Right lung (tissue), 10 donors: Measurements from ENCODE around the gene MYOCOS. TPM values are rescaled to one million over a fixed set of nuclear protein-coding genes. Genes with fewer than 3 reads are reported as not detected.
"Not testable (repeated sequence)": the region's sequence is repeated elsewhere in the genome, so short reads cannot be mapped to it uniquely, and the experiment has no call there.

Experiments used
- DNase-seq, 2 donors: peaks; one replicate each; pipeline ENCODE4 v3.0.0-alpha.2; 2013
- long read RNA-seq, 8 donors: transcript quantifications; one replicate each; lab custom pipeline, GENCODE V29; 2026
- polyA plus RNA-seq, 5 donors: library from polyadenylated mRNA; unstranded; fragments of 120-200 nt; gene quantifications; one replicate each; pipeline versions ENCODE4 v1.2.1 to v1.2.3, GENCODE V29; 2013; ENCODE audit warnings: inconsistent platforms in 1 of 5, low replicate concordance in 1 of 5; ENCODE audit not compliant: insufficient read length in 5 of 5, insufficient read depth in 1 of 5

The MYOCOS gene, protein sequence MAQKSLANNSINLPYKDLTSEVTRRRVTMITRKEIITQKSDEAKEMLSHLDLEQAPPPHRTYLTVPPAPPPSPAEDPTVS
- under 1 TPM; 0.10 to 0.27 (median 0.15) TPM for polyA plus RNA-seq
- long read RNA-seq, donor 1 = 0 reads
- long read RNA-seq, donor 2 = 0 reads
- long read RNA-seq, donor 3, partial matches to known transcripts = 0 of 9 reads
- long read RNA-seq, donor 3, other reads (novel, unspliced or antisense) = 9 of 9 reads
- long read RNA-seq, donor 4 = 0 reads
- long read RNA-seq, donor 5 = 0 reads
- long read RNA-seq, donor 6 = 0 reads
- long read RNA-seq, donor 7 = 0 reads
- long read RNA-seq, donor 8 = 0 reads

DNA sequence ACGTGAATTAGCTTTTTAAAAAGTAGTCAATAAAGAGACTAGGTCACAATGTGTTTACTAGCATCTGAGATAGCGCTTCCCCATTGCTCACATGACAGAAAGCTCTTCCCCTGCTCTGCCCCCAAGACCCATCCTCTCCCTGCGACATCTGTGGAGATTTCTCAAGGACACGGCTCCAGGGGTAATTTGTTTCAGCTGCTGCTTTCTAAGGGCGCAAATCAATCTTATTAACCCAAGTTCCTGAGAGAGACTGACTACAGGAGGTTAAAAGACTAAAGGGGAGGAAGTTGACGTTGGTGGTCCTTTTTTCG, at the start of gene MYOCOS:
TSS of gene MYOCOS (plus strand) at position 92 of the 311 bp plus-strand sequence. CDS start 1,641 bp downstream, outside the sequence.
- no peak for DNase-seq

DNA sequence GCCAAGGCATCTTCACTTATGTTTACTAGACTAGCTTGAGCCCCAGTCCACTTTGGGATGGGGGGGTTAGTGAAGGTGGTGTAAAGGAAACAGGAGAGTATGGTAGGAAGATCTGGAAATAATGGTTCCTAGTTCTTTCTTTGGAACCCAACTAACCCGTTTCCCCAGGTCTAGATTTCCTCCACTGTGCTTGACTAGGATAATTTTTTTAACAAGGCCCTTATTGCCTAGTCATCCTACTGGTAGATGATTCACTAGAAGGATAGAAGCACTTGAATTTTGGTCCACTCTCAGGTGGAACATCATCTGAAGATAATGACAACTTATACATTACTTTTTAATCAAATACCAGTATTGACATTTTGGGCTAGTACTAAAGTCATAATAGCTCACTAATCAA, 45.9 kb upstream of the MYOCOS start:
- DNase-seq = no peak

DNA sequence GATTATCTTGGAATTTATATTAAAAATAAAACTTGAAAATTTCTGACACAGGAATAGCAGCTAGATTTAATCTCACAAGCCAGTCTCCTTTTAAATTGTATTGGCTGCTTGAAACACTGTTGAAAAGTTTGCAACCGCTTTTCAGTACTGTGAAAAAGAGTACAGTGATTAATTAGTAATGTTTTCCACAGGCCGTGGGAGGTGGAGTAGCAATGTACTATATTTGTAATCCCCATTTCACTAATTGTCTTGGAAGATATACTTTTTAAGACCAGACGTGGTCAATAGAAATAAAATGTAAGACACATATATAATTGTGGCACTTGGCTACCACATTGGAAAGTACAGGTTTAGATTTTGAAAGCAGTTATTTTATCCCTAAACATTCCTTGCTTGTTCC, 40.8 kb upstream of the MYOCOS start:
- DNase-seq = no peak

DNA sequence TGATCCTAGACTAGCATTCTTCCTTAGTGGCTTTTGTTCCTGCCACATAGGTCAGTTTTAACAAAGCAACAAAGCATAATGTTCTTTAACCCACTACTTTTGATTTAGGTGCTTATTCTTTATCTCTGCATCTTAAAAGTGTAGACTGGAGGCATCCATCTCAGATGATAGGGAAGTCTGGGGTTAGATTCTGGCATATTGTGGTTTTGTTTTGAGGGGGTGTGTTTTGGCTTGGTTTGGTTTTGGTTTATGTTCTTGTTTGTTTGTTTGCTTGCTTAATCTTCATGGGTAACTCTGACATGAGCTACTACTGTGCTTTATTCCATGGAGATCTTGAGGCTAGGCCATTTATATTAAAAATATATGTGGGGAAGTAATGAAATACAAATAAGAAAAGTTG, 40.3 kb upstream of the MYOCOS start:
- DNase-seq = no peak

DNA sequence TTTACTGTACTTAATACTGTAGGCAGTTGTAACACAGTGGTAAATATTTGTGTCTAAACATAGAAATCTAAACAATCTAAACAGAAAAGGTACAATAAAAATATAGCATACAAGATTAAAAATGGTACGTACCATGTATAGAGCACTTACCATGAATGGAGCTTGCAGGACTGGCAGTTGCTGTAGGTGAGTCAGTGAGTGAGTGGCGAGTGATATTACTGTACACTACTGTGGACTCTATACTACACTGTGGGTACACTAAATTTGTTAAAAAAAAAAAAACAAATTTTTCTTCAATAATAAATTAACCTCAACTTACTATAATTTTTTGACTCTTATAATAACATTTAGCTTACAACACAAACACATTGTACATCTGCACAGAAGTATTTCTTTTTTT, 39.5 kb upstream of the MYOCOS start:
- no peak for DNase-seq

DNA sequence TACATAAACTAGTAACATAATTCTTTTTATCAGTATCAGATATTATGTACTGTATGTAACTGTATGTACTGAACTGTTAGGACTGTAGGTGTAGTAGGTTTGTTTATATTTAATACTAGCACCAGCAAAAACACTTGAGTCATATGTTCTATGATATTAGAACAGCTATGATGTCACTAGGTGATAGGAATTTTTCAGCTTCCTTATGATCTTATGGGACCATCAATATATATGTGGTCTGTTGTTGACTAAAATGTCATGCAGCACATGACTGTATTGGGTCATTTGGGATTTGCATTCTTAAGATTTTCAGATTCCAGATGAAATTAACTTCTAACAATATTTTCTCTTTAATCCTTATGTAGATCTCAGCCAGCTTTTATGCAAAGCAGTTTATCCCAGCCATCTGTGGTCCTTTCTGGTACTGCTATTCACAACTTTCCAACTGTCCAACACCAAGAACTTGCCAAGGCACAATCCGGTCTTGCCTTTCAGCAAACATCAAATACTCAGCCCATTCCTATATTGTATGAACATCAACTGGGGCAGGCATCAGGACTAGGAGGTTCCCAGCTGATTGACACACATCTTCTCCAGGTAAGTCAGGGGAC, 38.3 kb upstream of the MYOCOS start:
- no peak for DNase-seq

DNA sequence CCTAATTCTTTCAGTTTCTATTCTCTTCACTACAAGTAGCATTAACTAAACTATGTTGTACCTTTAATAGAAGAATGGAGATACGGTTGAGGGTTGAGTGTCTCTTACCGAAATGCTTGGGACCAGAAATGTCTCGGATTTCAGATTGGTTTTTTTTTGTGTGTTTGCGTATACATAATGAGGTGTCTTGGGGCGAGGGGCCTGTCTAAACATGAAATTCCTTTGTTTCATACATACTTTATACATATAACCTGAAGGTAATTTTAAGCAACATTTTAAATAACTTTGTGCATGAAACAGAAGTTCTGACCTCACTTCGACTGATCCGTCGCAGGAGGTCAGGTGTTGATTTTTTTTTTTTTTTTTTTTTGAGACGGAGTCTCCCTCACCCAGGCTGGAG, 36.3 kb upstream of the MYOCOS start:
- DNase-seq = no peak

DNA sequence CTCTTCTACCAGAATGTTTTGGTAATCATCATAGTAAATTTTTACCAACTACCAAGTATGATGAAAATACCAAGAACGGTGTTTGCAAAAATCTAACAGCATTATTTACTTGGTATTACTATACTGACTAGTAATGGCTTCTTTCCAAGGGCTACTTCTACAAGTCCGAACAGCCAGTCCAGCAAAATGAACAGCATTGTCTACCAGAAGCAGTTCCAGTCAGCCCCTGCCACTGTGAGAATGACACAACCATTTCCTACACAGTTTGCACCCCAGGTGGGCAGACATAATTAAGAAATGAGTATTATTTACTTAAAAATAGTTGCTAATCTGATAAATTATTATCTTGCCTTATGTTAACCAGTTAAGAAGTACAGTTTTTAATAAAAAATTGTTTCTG, 33.8 kb upstream of the MYOCOS start:
- no peak for DNase-seq

DNA sequence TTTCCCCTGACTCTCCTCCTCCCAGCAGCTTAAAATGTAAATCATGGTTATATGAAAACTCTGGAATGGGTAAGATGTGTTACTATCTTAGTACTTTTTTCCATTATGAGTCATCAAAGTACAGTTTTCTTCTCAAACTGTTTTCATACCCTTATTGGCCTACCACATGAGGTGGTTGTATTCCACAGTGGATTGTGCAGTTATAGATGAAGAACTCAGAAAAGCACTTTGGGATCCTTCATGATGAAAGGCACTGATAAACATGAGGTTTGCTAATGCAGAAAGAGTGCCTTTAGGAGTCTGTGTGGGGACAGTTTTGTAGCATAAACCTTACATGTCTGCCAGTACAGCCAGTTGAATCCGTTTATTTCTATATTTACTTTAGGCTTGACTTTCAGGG, 32.0 kb upstream of the MYOCOS start:
- no peak for DNase-seq

DNA sequence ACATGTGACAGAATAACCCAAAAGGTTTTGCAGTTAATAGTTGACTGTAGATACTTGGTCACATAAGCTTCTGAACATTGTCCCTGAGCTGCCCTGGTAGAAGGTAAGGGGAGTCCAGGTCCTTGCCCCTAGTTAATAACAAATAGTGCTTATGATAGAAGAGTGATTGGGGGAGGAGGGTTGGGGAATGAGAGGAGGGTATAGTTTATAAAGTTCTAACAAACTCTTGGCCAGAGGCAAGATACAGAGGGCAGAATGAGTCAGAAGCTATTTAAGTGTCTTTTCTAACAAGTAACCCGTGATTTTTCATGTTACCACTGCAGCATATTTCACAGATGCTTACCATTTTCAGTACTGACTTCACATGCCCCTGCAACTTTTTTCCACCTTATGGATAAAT, 26.7 kb upstream of the MYOCOS start:
- DNase-seq = no peak

DNA sequence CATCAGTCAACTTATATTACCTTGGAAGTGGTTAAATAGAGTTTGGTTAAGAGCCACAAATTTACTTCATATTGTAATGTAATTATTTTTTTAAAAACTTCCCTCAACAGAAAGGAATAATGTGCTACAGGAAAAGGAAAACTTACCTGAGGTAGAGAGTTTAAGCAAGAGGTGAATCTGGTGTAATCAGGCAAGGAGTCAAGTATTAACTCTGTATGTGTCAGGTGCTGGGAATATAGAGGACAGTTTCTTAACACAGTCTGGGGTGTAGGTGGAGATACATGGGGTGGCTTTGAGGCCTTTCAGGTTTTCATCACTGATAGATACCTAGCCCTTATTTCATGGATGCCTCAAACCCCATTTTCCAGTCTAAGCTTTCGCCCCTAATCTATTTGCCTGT, 25.9 kb upstream of the MYOCOS start:
- no peak for DNase-seq

DNA sequence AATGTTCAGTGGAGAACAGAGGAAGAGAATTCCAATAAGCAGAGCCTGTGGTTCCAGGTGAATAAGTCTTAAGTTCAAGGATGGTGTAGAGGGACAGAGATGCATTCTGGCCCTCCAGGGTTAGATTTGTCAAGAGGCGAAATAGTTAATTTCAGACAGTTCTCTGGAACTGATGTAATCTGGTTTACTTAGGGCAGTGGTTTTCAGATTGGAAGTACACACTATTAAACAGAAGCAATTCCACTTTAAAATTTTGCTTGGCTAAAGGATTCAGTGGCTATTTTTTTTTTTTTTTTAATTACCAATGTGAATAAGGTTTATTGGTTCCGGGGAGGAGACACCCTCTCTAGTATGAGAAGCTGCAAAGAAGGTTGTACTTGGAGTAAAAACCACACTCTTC, 25.3 kb upstream of the MYOCOS start:
- no peak for DNase-seq

DNA sequence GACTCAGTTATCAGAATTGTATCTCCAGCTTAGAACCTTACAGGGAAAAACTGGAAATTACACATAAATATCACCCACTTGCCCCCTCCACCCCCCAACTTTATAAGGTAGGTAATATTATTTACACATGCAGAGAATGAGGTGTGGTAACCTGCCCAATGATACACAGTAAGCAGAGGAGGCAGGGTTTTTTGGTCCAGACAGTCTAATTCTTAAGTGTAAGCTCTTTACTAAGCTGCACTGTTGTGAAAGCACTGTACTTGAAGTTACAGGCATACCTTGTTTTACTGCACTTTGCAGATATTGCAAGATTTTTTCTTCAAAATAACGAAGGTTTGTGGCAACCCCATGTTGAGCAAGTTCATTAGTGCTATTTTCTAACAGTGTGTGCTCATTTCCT, 24.8 kb upstream of the MYOCOS start:
- DNase-seq = no peak

DNA sequence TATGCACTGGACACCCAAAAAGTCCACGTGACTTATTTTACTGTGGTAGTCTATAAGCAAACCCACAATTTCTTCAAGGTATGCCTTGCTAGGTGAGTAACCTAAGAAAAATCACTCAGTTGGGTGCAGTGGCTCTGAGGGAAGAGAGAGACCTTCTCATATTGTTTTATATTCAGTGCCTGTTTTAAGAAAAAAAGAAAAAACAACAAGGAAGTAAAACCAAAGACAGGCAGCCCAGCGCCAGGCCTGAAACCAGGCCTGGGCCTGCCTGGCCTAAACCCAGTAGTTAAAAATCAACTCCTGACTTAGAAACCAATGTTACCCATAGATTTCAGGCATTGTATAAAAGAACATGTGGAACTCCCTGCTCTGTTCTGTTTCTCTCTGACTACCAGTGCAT, 21.7 kb upstream of the MYOCOS start:
- DNase-seq = not testable (repeated sequence)

DNA sequence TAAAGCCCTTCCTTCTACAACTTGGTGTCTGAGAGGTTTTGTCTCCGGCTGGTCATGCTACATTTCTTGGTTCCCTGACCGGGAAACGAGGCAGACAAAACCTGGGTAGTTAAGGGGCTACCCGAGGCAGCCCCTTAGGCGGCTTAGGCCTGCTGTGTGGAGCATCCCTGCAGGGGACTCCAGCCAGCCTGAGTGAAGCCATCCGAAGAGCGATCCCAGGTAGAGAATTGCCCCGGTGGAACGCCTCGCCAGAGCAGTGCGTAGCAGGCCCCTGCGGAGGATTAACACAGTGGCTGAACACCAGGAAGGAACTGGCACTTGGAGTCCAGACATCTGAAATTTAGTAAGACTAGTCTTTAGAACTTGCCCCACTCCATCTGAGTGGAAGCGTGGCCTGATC, 21.2 kb upstream of the MYOCOS start:
- no peak for DNase-seq

DNA sequence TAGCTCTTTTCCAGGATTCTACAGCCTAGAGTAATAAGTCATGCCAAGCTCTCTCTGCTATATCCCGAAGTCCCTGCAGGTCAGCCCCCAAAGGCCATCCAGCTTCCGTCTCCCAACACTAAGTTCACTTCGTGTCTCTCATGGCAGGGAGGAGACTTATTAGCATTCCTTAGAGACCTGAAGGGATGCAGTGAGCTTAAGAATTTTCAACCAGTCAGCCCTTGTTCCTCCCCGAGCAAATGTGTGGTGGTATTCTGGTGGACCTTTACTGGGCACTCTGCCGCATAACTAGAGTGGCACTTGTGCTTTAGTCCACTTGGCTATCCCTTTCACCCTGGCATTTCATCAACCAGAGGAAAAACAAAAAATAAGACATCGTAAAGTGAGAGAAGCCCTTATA, 19.0 kb upstream of the MYOCOS start:
- not testable (repeated sequence) for DNase-seq

DNA sequence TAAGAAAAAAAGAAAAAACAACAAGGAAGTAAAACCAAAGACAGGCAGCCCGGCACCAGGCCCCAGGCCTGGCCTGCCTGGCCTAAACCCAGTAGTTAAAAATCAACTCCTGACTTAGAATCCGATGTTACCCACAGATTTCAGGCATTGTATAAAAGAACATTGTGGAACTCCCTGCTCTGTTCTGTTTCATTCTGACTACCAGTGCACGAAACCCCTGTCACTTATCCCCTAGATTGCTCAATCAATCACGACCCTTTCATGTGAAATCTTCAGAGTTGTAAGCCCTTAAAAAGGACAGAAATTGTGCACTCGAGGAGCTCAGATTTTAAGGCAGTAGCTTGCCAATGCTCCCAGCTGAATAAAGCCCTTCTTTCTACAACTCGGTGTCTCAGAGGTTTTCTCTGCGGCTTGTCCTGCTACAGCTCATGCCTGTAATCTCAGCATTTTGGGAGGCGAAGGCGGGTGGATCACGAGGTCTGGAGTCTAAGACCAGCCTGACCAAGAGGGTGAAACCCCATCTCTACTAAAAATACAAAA, 15.6 kb upstream of the MYOCOS start:
- DNase-seq = no peak

DNA sequence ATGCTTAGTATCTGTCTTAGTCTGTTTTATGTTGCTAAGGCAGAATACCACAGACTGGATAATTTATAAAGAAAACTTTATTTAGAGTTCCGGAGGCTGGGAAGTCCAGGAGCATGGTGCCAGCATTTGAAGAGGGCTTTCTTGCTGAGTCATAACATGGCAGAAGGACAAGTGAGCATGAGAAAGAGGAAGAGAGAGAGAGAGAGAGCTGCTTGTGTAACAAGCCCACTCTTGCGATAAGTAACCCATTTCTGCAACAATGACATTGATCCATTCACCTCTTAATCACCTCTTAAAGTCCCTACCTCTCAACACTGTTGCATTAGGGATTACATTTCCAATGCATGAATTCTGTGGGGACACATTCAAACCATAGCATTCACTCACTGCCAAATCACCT, 11.7 kb upstream of the MYOCOS start:
- DNase-seq = no peak

DNA sequence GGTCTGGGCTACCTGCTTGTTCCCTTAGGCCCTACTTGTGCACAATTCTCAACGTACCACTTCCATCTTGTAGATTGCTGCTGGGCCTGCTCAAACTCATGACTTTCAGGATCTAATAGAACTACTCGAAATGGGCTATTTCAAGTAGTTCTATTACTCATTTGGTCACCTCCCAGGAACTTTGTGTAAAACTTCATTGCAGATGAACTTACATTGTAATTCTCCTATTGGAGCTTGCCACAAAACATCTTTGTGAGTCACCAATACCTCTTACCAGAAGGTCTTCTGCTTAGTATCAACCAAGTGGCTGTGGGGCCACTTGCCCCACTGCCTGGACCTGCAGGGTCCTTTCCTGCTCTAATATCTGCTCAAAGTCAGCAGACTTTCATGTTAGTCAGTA, 10.7 kb upstream of the MYOCOS start:
- no peak for DNase-seq

DNA sequence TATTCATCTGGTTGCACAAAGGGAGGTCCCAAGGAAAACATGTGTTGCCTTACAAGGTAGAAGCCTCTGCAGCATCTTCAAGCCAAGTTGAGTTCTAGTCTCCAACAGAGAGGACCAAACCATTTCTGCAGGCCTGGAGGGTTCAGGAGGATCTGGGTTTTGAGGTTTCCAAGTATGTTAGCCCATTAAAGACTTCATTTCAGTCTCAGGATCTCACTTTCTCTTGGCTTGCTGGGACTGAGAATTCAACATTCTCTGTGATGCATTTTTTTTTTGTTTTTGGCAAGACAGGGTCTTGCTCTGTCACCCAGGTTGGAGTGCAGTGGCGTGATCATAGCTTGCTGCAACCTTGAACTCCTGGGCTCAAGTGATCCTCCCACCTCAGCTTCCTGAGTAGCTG, 8.8 kb upstream of the MYOCOS start:
- no peak for DNase-seq

DNA sequence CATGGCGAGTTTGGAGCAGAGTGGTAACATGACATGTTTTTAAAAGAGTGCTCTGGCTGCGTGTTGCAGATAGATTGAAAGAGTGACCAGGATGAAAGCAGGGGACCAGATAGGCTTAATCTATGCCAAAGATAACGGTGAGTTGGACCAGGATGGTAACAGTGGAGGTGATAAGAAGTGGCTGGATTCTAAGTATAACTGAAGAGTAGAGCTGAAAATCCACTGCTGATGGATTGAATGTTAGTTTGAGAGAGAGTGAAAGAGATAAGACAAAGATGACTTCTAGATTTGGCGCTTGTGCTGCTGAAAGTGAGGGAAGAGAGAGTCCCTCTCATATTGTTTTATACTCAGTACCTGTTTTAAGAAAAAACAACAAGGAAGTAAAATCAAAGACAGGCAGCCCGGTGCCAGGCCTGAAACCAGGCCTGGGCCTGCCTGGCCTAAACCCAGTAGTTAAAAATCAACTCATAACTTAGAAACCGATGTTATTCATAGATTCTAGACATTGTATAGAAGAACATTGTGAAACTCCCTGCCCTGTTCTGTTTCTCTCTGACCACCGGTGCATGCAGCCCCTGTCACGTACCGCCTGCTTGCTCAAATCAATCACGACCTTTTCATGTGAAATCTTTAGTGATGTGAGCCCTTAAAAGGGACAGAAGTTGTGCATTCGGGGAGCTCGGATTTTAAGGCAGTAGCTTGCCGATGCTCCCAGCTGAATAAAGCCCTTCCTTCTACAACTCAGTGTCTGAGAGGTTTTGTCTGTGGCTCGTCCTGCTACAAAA, 6.7 kb upstream of the MYOCOS start:
- not testable (repeated sequence) for DNase-seq

DNA sequence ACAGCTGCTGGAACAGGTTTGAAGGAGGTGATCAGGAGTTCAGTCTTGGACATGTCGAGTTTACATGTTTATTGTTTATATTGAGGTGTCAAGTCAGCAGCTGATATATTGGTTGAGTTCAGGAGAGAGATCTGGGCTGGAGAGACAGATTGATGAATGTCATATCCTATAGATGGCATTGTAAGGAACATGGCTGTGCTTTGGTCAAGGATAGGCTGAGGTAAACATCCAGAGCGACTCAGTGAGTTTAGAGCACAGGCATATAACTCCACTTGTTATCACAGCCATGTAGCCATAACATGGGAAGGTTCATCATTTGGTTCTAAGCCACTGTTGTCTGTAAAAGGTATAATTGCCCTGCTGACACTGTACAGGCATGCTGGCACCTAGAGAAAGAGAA, 5.5 kb upstream of the MYOCOS start:
- no peak for DNase-seq
